RWPE2 (cell line): Measurements from ENCODE around the gene SCART1.

Source experiments
- ATAC-seq: fragments of 200-7000 bp; cut with Tn5 transposase; 3 replicates; pipeline ENCODE4 v1.9.1; 2021; ENCODE audit warnings: low read depth
- DNase-seq: peaks from one replicate; pipeline ENCODE4 v3.0.0-alpha.2; 2020; ENCODE audit warnings: low spot score
- H3K27ac ChIP-seq: fragments of 450-650 bp; 2 replicates; pipeline ENCODE4 v1.5.1; 2017; ENCODE audit warnings: mild to moderate bottlenecking; ENCODE audit not compliant: poor library complexity, severe bottlenecking
- H3K27me3 ChIP-seq: fragments of 250-450 bp; sonication (Bioruptor Pico); 2 replicates; pipeline ENCODE4 v1.5.1; 2021; ENCODE audit warnings: mild to moderate bottlenecking, moderate library complexity; ENCODE audit not compliant: insufficient read depth, poor library complexity, severe bottlenecking
- H3K36me3 ChIP-seq: fragments of 250-450 bp; sonication (Bioruptor Pico); 2 replicates; pipeline ENCODE4 v1.5.1; 2020; ENCODE audit warnings: low read depth, mild to moderate bottlenecking, moderate library complexity
- H3K4me1 ChIP-seq: fragments of 250-450 bp; sonication (Bioruptor Pico); 2 replicates; pipeline ENCODE4 v1.5.1; 2021; ENCODE audit warnings: mild to moderate bottlenecking, moderate library complexity; ENCODE audit not compliant: insufficient read depth, poor library complexity, severe bottlenecking
- H3K4me3 ChIP-seq: fragments of 250-450 bp; sonication (Bioruptor Pico); 2 replicates; pipeline ENCODE4 v1.5.1; 2021; ENCODE audit warnings: mild to moderate bottlenecking, moderate library complexity; ENCODE audit not compliant: severe bottlenecking
- H3K9me3 ChIP-seq: fragments of 250-450 bp; sonication (Bioruptor Pico); 2 replicates; pipeline ENCODE4 v1.5.1; 2021; ENCODE audit warnings: mild to moderate bottlenecking, moderate library complexity; ENCODE audit not compliant: severe bottlenecking
- CTCF ChIP-seq: fragments of 450-650 bp; IDR thresholded peaks from one replicate; pipeline ENCODE4 v1.5.1; 2017; ENCODE audit warnings: mild to moderate bottlenecking, moderate library complexity; ENCODE audit not compliant: poor library complexity, severe bottlenecking

SCART1 gene

GRCh38 chr10:133420028-133420427 lies 33.7 kb upstream of the SCART1 start:
- H3K36me3 ChIP-seq: peaks cover 11% of the 10 kb centered on the region
- ATAC-seq: no peak
- no peaks in the 10 kb centered on the region for H3K9me3 ChIP-seq
- no peak overlapping the region for H3K27ac ChIP-seq
- no peak for TF ChIP-seq CTCF
- peaks cover 10% of the 10 kb centered on the region for H3K27me3 ChIP-seq
- no peak overlapping the region for H3K4me3 ChIP-seq
- no peaks in the 10 kb centered on the region for H3K4me1 ChIP-seq
- peak; percentile 49 for DNase-seq

- no peaks in the 10 kb centered on the region for H3K4me1 ChIP-seq
These were observed 33.2 kb upstream of the SCART1 start for GRCh38 chr10:133420579-133420978.

GRCh38 chr10:133421336-133422222 lies 32.2 kb upstream of the SCART1 start:
- H3K9me3 ChIP-seq: no peaks in the 10 kb centered on the region
- peaks cover 10% of the 10 kb centered on the region for H3K27me3 ChIP-seq
- H3K4me3 ChIP-seq: no peak overlapping the region
- no peaks in the 10 kb centered on the region for H3K4me1 ChIP-seq
- H3K36me3 ChIP-seq: peaks cover 7% of the 10 kb centered on the region
- H3K27ac ChIP-seq: no peak overlapping the region
- ATAC-seq (no peak), DNase-seq (peak; percentile 54)
- no peak for TF ChIP-seq CTCF

More at GRCh38 chr10:133420579-133420978, 33.2 kb upstream of the SCART1 start:
- Histone ChIP-seq H3K27ac (no peak overlapping the region), H3K36me3 (peaks cover 8% of the 10 kb centered on the region), H3K4me3 (no peak overlapping the region), H3K9me3 (no peaks in the 10 kb centered on the region), H3K27me3 (peaks cover 10% of the 10 kb centered on the region)
- ATAC-seq (no peak), DNase-seq (peak; percentile 51)
- TF ChIP-seq CTCF: no peak

DNA sequence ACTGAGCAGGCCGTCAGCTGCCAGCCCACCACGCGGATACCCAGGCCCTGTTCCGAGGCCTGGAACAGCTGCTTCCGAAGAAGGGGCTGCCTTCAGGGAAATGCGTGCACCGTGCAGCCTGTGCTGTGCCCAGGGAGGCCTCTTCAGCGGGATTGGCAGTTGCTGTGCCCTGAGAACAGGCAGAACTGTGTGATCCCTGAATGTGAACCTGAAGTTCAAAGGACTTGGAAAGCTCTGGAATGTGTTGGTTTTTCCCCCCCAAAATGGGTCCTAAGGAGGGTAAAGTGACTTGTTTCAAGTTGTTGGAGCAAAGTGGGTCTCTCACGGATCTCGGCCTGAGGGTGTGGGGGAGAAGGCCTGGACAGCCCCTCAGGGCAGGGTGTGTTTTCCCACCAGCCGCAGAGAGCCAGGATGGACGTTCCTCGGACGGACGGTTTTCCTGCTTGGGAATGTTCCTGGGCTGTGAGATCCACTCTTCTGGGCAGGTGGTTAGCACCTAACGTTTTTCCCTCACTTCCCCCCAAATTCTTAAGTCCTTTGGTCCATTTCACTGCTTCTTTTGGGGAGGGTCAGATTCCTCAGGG lies 31.4 kb upstream of the SCART1 start:
- no peak for ATAC-seq
- peaks cover 10% of the 10 kb centered on the region for H3K27me3 ChIP-seq
- H3K36me3 ChIP-seq: peaks cover 7% of the 10 kb centered on the region
- no peak overlapping the region for H3K4me3 ChIP-seq
- DNase-seq: peak; percentile 29
- H3K27ac ChIP-seq: no peak overlapping the region
- H3K9me3 ChIP-seq: no peaks in the 10 kb centered on the region
- no peak for TF ChIP-seq CTCF
- H3K4me1 ChIP-seq: no peaks in the 10 kb centered on the region
